Measurements from ENCODE around the gene ANXA2. TPM values are rescaled to one million over a fixed set of nuclear protein-coding genes. Genes with fewer than 3 reads are reported as not detected.

Gene ANXA2
- polyA plus RNA-seq, 2 donors: 1,972 to 2,098 TPM

DNA sequence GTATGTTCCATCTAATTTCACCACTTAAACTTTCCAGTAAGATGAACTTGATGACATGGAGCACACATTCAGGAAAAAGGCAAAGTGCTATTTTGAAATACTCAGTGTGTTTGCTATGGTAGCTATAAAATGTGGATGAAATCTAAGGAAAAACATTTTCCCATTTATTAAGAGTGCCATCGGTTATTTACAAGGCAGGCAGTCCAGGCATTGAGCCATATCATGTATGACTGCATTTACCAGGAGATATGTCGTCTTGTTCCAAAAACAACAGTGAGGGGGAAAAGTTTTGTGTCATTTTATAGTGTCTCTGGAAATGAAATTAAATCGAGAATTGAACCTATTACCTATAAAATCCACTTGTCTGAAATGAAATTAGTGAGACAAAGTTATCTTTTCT, 13.7 kb downstream of the ANXA2 start:
- Histone ChIP-seq H3K4me1 (ENCODE audit: control insufficient read depth in 2 of 2, insufficient read depth in 2 of 2, low read length in 1 of 2) (peaks cover 2% of the 10 kb centered on the region in 2 donors), H3K4me3 (ENCODE audit: low read depth in 1 of 2, low read length in 2 of 2) (no peak overlapping the region), H3K9me3 (ENCODE audit: control insufficient read depth in 2 of 2, insufficient read depth in 1 of 2, low read depth in 1 of 2, low read length in 1 of 2) (no peaks in the 10 kb centered on the region), H3K27ac (ENCODE audit: low read depth in 2 of 2, low read length in 1 of 2) (no peak overlapping the region), H3K36me3 (ENCODE audit: control insufficient read depth in 2 of 2, insufficient read depth in 2 of 2, low read length in 1 of 2) (peaks cover 14 to 21% of the 10 kb centered on the region in 2 donors), H3K27me3 (ENCODE audit: control insufficient read depth in 1 of 2, insufficient read depth in 2 of 2, low read length in 2 of 2) (no peaks in the 10 kb centered on the region)
- WGBS, 2 donors: 50 to 55% methylated on average over 3 of the region's 3 CpGs

DNA sequence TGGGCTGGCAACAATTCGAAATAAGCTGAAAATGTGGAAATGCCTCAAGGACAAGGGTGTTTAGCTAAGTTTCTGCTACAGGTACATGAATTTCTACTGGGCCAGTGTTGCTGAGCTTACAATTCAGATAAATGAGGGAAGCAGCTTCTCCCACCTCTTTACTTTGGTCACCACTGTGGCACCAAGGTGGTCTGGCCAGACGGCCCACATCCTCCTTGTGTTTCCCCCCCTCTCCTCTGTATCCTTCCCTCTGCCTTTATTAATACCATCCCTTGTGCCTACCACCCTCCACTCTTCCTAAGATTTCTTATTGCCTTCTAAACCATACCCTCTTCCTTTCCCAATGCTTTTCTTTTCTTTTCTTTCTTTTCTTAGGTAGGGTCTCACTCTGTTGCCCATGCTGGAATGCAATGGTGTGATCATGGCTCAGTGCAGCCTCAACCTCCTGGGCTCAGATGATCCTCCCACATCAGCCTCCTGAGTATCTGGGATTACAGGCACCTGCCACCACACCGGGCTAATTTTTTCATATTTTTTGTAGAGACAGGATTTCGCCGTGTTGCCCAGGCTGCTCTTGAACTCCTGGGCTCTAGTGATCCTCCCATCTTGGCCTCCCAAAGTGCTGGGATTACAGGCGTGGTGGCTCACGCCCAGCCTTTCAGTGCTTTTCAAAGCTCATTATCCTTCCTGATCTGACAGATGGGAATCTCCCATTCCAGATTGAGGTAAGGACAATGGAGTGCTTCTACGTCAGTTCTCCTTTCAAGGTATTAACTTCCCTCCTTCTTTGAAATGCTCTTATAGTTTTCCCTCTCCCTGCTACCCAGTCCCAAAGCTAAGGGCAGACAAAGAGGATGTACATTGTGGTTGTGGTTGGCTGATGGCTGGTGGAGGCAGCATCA, 14.8 kb downstream of the ANXA2 start:
- 85 to 89% methylated on average over 8 of the region's 8 CpGs for WGBS, 2 donors
- Histone ChIP-seq H3K9me3 (ENCODE audit: control insufficient read depth in 2 of 2, insufficient read depth in 1 of 2, low read depth in 1 of 2, low read length in 1 of 2) (no peaks in the 10 kb centered on the region), H3K27ac (ENCODE audit: low read depth in 2 of 2, low read length in 1 of 2) (no peak overlapping the region), H3K4me1 (ENCODE audit: control insufficient read depth in 2 of 2, insufficient read depth in 2 of 2, low read length in 1 of 2) (peaks cover 0 to 2% of the 10 kb centered on the region in 2 donors), H3K27me3 (ENCODE audit: control insufficient read depth in 1 of 2, insufficient read depth in 2 of 2, low read length in 2 of 2) (no peaks in the 10 kb centered on the region), H3K36me3 (ENCODE audit: control insufficient read depth in 2 of 2, insufficient read depth in 2 of 2, low read length in 1 of 2) (peaks cover 14 to 21% of the 10 kb centered on the region in 2 donors), H3K4me3 (ENCODE audit: low read depth in 1 of 2, low read length in 2 of 2) (no peak overlapping the region)

DNA sequence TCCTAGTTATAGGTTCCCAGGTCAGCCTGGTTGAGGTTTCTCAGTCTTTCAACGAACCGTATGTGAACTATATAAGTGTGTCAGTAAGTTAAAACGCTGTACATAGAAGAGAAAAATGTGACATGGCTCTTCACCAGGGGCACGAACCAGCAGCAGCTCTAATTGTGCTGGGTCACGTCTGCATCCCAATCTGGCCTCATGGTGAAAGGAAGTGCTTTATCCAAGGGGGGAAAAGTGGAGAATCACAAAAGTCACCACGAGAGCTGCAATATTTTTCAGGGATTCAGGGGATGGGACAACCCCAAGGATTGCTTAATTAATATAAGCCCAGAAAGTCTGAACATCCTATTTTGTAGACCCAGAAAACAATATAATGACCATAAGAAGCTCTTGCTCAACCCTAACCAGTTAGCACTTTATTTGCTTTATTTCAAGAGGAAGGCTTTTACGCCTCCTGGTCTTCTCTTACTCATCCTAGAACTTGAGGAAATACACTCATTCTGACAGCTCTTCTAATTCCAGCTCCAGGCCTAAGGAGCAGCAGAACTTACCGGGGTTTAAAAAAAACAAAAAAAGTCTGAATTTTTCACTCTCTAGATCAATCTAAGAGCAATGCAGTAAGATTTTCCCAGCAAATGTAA, 16.5 kb downstream of the ANXA2 start:
- no peak overlapping the region for H3K4me3 ChIP-seq (ENCODE audit: low read depth in 1 of 2, low read length in 2 of 2)
- 82 to 91% methylated on average over 8 of the region's 8 CpGs for WGBS, 2 donors
- H3K9me3 ChIP-seq (ENCODE audit: control insufficient read depth in 2 of 2, insufficient read depth in 1 of 2, low read depth in 1 of 2, low read length in 1 of 2): no peaks in the 10 kb centered on the region
- H3K27ac ChIP-seq (ENCODE audit: low read depth in 2 of 2, low read length in 1 of 2): no peak overlapping the region
- no peaks in the 10 kb centered on the region for H3K27me3 ChIP-seq (ENCODE audit: control insufficient read depth in 1 of 2, insufficient read depth in 2 of 2, low read length in 2 of 2)
- H3K4me1 ChIP-seq (ENCODE audit: control insufficient read depth in 2 of 2, insufficient read depth in 2 of 2, low read length in 1 of 2): peaks cover 2 to 5% of the 10 kb centered on the region in 2 donors
- H3K36me3 ChIP-seq (ENCODE audit: control insufficient read depth in 2 of 2, insufficient read depth in 2 of 2, low read length in 1 of 2): peaks cover 20 to 26% of the 10 kb centered on the region in 2 donors

DNA sequence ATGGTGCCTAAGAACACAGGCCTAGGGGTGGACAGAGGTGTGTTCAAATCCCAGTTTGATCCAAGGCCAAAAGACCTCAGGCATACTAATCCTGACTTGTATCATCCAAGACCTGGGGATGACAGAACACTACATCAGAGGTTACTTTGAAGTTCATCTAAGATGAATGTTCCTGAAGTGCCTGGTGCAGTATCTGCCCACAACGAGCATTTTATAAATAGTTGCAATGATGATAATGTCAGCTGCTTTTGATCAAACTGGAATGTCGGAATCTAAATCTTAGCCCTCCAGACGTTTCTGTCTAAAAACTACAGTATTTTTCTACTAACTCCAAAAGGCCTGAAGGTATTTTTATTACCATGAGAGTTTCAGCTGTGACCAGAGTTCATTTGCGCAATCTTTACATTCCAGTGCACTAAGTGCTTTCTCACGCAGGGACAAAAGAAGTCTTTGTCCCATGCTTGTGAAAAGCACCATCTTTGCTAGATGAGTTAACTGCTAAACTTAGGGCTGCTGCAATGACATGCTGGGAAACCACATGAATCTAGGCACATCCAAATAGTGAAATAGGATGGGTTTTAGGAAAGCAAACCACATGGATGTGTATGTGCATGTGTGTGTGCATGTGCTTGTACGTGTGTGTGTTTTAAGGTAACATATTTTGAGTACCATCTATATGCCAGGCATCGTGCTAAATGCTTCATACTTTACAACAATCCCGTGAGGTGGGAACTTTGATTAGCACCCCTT, 18.1 kb downstream of the ANXA2 start:
- peak overlapping the region; percentile 35 to 57 for H3K27ac ChIP-seq (ENCODE audit: low read depth in 2 of 2, low read length in 1 of 2)
- H3K4me3 ChIP-seq (ENCODE audit: low read depth in 1 of 2, low read length in 2 of 2): no peak overlapping the region
- 53 to 65% methylated on average over 8 of the region's 8 CpGs for WGBS, 2 donors
- peaks cover 22 to 29% of the 10 kb centered on the region in 2 donors for H3K36me3 ChIP-seq (ENCODE audit: control insufficient read depth in 2 of 2, insufficient read depth in 2 of 2, low read length in 1 of 2)
- H3K27me3 ChIP-seq (ENCODE audit: control insufficient read depth in 1 of 2, insufficient read depth in 2 of 2, low read length in 2 of 2): no peaks in the 10 kb centered on the region
- no peaks in the 10 kb centered on the region for H3K9me3 ChIP-seq (ENCODE audit: control insufficient read depth in 2 of 2, insufficient read depth in 1 of 2, low read depth in 1 of 2, low read length in 1 of 2)
- peaks cover 2 to 10% of the 10 kb centered on the region in 2 donors for H3K4me1 ChIP-seq (ENCODE audit: control insufficient read depth in 2 of 2, insufficient read depth in 2 of 2, low read length in 1 of 2)

DNA sequence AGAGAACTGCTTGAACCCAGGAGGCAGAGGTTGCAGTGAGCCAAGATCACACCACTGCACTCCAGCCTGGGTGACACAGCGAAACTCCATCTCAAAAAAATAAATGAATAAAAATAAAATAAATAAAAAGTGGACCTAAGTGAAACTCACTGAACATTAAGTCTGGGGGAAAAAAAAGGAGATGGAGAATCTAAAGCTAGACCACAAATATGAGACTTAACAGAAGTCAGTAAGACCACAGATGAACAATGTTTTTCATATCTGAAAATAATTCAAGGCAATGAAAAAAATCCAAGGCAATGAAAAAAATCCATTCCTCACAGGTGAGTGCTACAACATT, 18.6 kb downstream of the ANXA2 start:
- peak overlapping the region in 1 of 2 donors; percentile 57 for H3K27ac ChIP-seq (ENCODE audit: low read depth in 2 of 2, low read length in 1 of 2)
- no peaks in the 10 kb centered on the region for H3K9me3 ChIP-seq (ENCODE audit: control insufficient read depth in 2 of 2, insufficient read depth in 1 of 2, low read depth in 1 of 2, low read length in 1 of 2)
- H3K36me3 ChIP-seq (ENCODE audit: control insufficient read depth in 2 of 2, insufficient read depth in 2 of 2, low read length in 1 of 2): peaks cover 22 to 29% of the 10 kb centered on the region in 2 donors
- no peak overlapping the region for H3K4me3 ChIP-seq (ENCODE audit: low read depth in 1 of 2, low read length in 2 of 2)
- H3K4me1 ChIP-seq (ENCODE audit: control insufficient read depth in 2 of 2, insufficient read depth in 2 of 2, low read length in 1 of 2): peaks cover 2 to 11% of the 10 kb centered on the region in 2 donors
- WGBS, 2 donors: 96 to 100% methylated on average over 1 of the region's 1 CpG
- no peaks in the 10 kb centered on the region for H3K27me3 ChIP-seq (ENCODE audit: control insufficient read depth in 1 of 2, insufficient read depth in 2 of 2, low read length in 2 of 2)

DNA sequence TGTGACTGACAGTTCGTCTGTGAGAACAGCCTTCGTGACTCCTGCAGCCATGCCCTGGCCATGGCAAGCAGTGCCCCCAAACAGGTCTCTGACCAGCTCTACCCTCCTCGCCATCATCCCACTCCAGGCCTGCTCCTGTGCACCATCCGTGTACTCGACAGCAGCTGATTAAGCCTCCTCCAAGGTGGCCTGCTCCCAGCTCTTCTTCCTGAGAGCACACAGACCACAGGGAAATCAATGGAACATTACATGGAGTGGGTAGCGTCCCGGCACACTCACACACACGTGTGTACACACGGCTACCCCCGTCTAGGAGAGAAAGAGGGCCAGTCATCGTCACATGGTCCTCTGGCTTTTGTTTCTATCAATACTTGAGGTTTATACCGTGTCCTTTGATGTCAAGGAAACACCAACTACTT, 21.1 kb downstream of the ANXA2 start:
- Histone ChIP-seq H3K36me3 (ENCODE audit: control insufficient read depth in 2 of 2, insufficient read depth in 2 of 2, low read length in 1 of 2) (peaks cover 12 to 24% of the 10 kb centered on the region in 2 donors), H3K27me3 (ENCODE audit: control insufficient read depth in 1 of 2, insufficient read depth in 2 of 2, low read length in 2 of 2) (no peaks in the 10 kb centered on the region), H3K4me3 (ENCODE audit: low read depth in 1 of 2, low read length in 2 of 2) (no peak overlapping the region), H3K4me1 (ENCODE audit: control insufficient read depth in 2 of 2, insufficient read depth in 2 of 2, low read length in 1 of 2) (peaks cover 4 to 20% of the 10 kb centered on the region in 2 donors), H3K9me3 (ENCODE audit: control insufficient read depth in 2 of 2, insufficient read depth in 1 of 2, low read depth in 1 of 2, low read length in 1 of 2) (no peaks in the 10 kb centered on the region), H3K27ac (ENCODE audit: low read depth in 2 of 2, low read length in 1 of 2) (peak overlapping the region; percentile 33 to 48)
- 56 to 69% methylated on average over 12 of the region's 12 CpGs for WGBS, 2 donors

DNA sequence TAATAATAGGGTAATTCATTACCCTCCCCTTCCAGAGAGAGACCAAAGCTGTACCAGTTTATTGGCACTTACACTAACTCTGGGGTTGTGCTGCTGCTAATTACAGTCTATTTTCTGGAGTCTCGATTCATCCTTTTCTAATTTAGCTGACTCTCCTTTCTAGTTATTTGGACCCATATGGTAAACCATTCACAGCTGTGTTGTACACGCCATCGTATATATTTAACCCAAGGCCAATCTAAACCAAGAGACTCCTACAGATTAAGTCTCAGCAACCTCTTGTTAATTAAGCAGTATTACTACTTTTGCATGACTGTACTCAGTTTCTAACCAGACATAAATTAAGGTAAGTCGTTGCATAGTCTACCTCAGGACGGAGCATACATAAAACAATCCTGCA, 22.5 kb downstream of the ANXA2 start:
- Histone ChIP-seq H3K4me1 (ENCODE audit: control insufficient read depth in 2 of 2, insufficient read depth in 2 of 2, low read length in 1 of 2) (peaks cover 4 to 20% of the 10 kb centered on the region in 2 donors), H3K27ac (ENCODE audit: low read depth in 2 of 2, low read length in 1 of 2) (peak overlapping the region in 1 of 2 donors; percentile 76), H3K36me3 (ENCODE audit: control insufficient read depth in 2 of 2, insufficient read depth in 2 of 2, low read length in 1 of 2) (peaks cover 12 to 21% of the 10 kb centered on the region in 2 donors), H3K4me3 (ENCODE audit: low read depth in 1 of 2, low read length in 2 of 2) (no peak overlapping the region), H3K9me3 (ENCODE audit: control insufficient read depth in 2 of 2, insufficient read depth in 1 of 2, low read depth in 1 of 2, low read length in 1 of 2) (no peaks in the 10 kb centered on the region), H3K27me3 (ENCODE audit: control insufficient read depth in 1 of 2, insufficient read depth in 2 of 2, low read length in 2 of 2) (no peaks in the 10 kb centered on the region)
- WGBS, 2 donors: 53 to 69% methylated on average over 5 of the region's 5 CpGs

DNA sequence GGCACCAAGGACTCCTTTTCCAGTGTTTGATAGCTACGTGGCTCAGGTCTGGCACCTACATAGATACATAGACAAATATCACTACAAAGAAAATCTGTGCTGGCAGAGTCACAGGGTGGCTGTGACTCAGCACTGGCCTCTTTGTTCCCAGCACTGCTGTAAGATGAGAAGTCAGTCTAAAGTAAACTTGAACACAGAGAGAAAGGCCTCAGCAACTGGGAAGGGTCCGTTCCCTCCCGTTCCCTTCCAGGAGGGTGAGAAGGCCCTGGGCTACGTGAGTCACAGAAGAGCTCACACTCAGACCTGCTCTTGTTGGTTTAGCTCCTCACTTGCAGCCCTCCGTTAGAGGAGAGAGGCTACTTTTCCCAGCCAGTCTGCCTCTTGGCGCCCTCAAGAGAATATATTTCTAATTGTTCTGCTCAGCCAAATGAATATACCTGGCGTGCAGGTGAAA, 23.1 kb downstream of the ANXA2 start:
- WGBS, 2 donors: 30 to 41% methylated on average over 7 of the region's 7 CpGs
- Histone ChIP-seq H3K36me3 (ENCODE audit: control insufficient read depth in 2 of 2, insufficient read depth in 2 of 2, low read length in 1 of 2) (peaks cover 7 to 22% of the 10 kb centered on the region in 2 donors), H3K4me3 (ENCODE audit: low read depth in 1 of 2, low read length in 2 of 2) (no peak overlapping the region), H3K27ac (ENCODE audit: low read depth in 2 of 2, low read length in 1 of 2) (peak overlapping the region; percentile 56 to 76), H3K27me3 (ENCODE audit: control insufficient read depth in 1 of 2, insufficient read depth in 2 of 2, low read length in 2 of 2) (no peaks in the 10 kb centered on the region), H3K4me1 (ENCODE audit: control insufficient read depth in 2 of 2, insufficient read depth in 2 of 2, low read length in 1 of 2) (peaks cover 4 to 20% of the 10 kb centered on the region in 2 donors), H3K9me3 (ENCODE audit: control insufficient read depth in 2 of 2, insufficient read depth in 1 of 2, low read depth in 1 of 2, low read length in 1 of 2) (no peaks in the 10 kb centered on the region)

DNA sequence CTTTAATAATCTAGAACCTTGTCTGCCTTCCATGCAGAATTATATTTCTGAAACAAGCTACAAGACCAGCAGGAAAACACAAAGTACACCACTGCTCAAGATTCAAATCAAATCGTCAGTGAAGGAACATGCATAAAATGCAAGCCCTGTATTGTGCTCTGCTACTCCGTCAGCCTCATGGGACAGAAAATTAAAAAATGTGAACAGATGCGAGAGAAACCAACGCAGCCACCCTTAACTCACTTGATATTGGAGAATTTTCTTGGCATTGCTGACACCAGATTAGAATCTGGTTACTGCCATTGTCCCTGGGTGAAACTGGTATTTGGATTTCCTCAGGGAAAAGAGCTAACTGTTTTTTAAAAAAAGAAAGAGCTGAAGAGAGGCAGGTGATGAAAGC, 23.6 kb downstream of the ANXA2 start:
- H3K4me3 ChIP-seq (ENCODE audit: low read depth in 1 of 2, low read length in 2 of 2): no peak overlapping the region
- H3K36me3 ChIP-seq (ENCODE audit: control insufficient read depth in 2 of 2, insufficient read depth in 2 of 2, low read length in 1 of 2): peaks cover 7 to 22% of the 10 kb centered on the region in 2 donors
- H3K27me3 ChIP-seq (ENCODE audit: control insufficient read depth in 1 of 2, insufficient read depth in 2 of 2, low read length in 2 of 2): no peaks in the 10 kb centered on the region
- H3K27ac ChIP-seq (ENCODE audit: low read depth in 2 of 2, low read length in 1 of 2): peak overlapping the region; percentile 56 to 76
- no peaks in the 10 kb centered on the region for H3K9me3 ChIP-seq (ENCODE audit: control insufficient read depth in 2 of 2, insufficient read depth in 1 of 2, low read depth in 1 of 2, low read length in 1 of 2)
- peaks cover 4 to 20% of the 10 kb centered on the region in 2 donors for H3K4me1 ChIP-seq (ENCODE audit: control insufficient read depth in 2 of 2, insufficient read depth in 2 of 2, low read length in 1 of 2)
- WGBS, 2 donors: 37 to 52% methylated on average over 4 of the region's 4 CpGs
